Measurements from ENCODE around the gene NHP2.

DNA sequence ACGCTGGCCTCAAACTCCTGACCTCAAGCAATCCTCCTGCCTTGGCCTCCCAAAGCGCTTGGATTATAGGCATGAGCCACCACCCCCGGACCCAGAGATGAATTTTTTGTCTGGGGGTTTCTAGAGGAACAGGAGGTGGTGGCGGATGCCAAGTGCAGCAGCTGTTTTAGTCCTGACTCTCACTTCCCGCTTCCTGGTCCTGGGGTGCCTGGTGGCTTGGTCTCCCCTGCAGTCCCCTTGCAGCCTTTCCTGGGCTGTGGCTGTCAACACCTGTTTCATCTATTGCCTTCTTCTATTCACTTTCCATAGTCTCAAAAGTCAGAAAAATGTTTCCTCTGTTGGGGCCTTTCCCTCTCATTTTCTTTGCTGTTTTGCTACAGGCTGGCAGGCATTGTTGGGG, 6.5 kb upstream of the NHP2 start:
- TF ChIP-seq, protein P1, sequence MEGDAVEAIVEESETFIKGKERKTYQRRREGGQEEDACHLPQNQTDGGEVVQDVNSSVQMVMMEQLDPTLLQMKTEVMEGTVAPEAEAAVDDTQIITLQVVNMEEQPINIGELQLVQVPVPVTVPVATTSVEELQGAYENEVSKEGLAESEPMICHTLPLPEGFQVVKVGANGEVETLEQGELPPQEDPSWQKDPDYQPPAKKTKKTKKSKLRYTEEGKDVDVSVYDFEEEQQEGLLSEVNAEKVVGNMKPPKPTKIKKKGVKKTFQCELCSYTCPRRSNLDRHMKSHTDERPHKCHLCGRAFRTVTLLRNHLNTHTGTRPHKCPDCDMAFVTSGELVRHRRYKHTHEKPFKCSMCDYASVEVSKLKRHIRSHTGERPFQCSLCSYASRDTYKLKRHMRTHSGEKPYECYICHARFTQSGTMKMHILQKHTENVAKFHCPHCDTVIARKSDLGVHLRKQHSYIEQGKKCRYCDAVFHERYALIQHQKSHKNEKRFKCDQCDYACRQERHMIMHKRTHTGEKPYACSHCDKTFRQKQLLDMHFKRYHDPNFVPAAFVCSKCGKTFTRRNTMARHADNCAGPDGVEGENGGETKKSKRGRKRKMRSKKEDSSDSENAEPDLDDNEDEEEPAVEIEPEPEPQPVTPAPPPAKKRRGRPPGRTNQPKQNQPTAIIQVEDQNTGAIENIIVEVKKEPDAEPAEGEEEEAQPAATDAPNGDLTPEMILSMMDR (IDR thresholded peaks at IDR 0.05) = no peak
- TF ChIP-seq POLR2A (IDR thresholded peaks at IDR 0.05) = no peak

Data from tibial nerve (tissue), 3 donors.